HG03571 (cell line): Measurements from ENCODE around the gene C9orf57.
"Not testable (repeated sequence)": the region's sequence is repeated elsewhere in the genome, so short reads cannot be mapped to it uniquely, and the experiment has no call there.

Source experiments
- ATAC-seq: cut with Tn5 transposase; IDR thresholded peaks from one replicate; pipeline ENCODE4 v1.9.1; 2021; ENCODE audit not compliant: unreplicated experiment

Gene C9orf57

GRCh38 chr9:72025906-72026305, 34.5 kb downstream of the C9orf57 start:
- no peak for ATAC-seq

GRCh38 chr9:72023596-72023995, 36.8 kb downstream of the C9orf57 start:
- no peak for ATAC-seq

- no peak for ATAC-seq
Observed at GRCh38 chr9:72022841-72023240, 37.6 kb downstream of the C9orf57 start.

GRCh38 chr9:72013292-72013760, 47.1 kb downstream of the C9orf57 start:
- no peak for ATAC-seq

GRCh38 chr9:72012646-72013045, 47.8 kb downstream of the C9orf57 start:
- no peak for ATAC-seq

- not testable (repeated sequence) for ATAC-seq
Observed at GRCh38 chr9:72007726-72008125, 52.7 kb downstream of the C9orf57 start.

- no peak for ATAC-seq
Observed at GRCh38 chr9:72006501-72006900, 53.9 kb downstream of the C9orf57 start.

- no peak for ATAC-seq
Observed at GRCh38 chr9:72005451-72005850, 55.0 kb downstream of the C9orf57 start.
